KOPT-K1 (cell line): ENCODE data around the gene NBEA.

Experiments used
- H3K27ac ChIP-seq: fragments of 200-600 bp; sonication (generic); 2 replicates; pipeline ENCODE4 v1.5.1; 2016; ENCODE audit warnings: antibody characterized with exemption, mild to moderate bottlenecking, low read depth, low read length; ENCODE audit not compliant: poor library complexity, severe bottlenecking
- H3K36me3 ChIP-seq: fragments of 200-600 bp; sonication (generic); 2 replicates; pipeline ENCODE4 v1.5.1; 2017; ENCODE audit warnings: antibody characterized with exemption, mild to moderate bottlenecking, low read length, moderate library complexity; ENCODE audit not compliant: insufficient read depth
- H3K9me3 ChIP-seq: fragments of 200-600 bp; sonication (generic); 2 replicates; pipeline ENCODE4 v1.5.1; 2017; ENCODE audit warnings: antibody characterized with exemption, low read length, mild to moderate bottlenecking; ENCODE audit not compliant: insufficient read depth, poor library complexity, severe bottlenecking

NBEA gene

DNA sequence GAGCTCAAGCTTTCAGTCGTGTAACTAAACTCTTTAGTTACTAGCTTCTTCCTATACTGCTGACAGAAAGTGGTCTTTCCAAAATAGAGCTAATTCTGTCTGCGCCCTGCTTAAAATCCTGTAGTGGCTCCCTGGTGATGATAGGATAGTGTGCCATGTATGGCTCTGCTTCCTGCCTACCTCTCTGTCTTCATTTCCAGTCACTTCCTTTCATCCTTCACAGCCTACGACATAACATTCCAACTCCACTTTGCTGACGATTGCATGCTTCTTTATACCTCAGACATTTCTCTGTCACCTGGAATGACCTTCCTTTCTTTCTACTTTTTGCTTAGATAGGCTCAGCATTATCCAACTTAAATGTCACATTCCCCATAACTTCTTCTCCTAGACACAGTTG, 343.6 kb downstream of the NBEA start:
- no peak overlapping the region for H3K27ac ChIP-seq
- no peaks in the 10 kb centered on the region for H3K36me3 ChIP-seq
- no peaks in the 10 kb centered on the region for H3K9me3 ChIP-seq

GRCh38 chr13:35292329-35292728, 350.3 kb downstream of the NBEA start:
- Histone ChIP-seq H3K9me3 (no peaks in the 10 kb centered on the region), H3K27ac (no peak overlapping the region), H3K36me3 (no peaks in the 10 kb centered on the region)

- Histone ChIP-seq H3K27ac (no peak overlapping the region), H3K9me3 (no peaks in the 10 kb centered on the region), H3K36me3 (no peaks in the 10 kb centered on the region)
These were observed 351.6 kb downstream of the NBEA start for GRCh38 chr13:35293579-35294226.

GRCh38 chr13:35309706-35310105, 367.6 kb downstream of the NBEA start:
- Histone ChIP-seq H3K36me3 (no peaks in the 10 kb centered on the region), H3K27ac (no peak overlapping the region)

DNA sequence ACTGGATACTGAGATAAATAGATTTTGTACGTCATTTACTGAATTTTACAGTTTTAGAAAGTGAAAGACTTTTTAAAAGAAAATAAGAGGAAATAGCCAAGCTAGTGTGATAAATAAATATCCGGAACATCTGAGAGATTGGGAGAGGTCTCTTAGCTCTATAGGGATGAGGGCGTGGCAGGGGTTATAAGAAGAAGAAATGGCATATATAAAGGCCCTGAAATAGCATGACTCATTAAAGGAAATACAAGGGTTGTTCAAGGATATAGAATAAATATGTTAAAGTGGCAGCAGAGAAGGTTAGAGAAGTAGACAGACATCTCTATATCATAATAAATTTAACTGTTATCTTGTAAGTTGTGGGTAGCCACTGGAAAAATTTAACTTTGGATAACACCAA, 390.1 kb downstream of the NBEA start:
- no peaks in the 10 kb centered on the region for H3K9me3 ChIP-seq
- no peaks in the 10 kb centered on the region for H3K36me3 ChIP-seq
- H3K27ac ChIP-seq = no peak overlapping the region

More at GRCh38 chr13:35309706-35310105, 367.6 kb downstream of the NBEA start:
- no peaks in the 10 kb centered on the region for H3K9me3 ChIP-seq

- no peaks in the 10 kb centered on the region for H3K9me3 ChIP-seq
- no peaks in the 10 kb centered on the region for H3K36me3 ChIP-seq
These were observed 391.1 kb downstream of the NBEA start for GRCh38 chr13:35333157-35333556.

DNA sequence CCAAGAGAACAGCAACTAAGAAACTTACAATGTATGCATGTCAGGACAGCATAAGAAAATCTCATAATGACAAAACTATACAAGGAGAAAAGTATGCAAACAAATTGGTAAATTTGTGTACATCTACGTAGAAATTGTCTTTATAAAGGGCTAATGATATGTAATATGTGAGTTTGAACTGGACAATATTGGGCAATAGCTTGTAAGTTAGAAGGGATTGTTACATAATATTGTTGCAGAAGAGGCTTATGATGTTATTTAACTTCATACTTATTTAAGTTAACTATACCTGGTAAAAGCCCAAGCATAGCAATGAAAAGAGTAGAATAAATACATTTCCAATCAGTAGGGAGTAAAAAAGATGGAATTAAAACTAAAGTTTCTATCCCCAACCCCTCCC, 400.4 kb downstream of the NBEA start:
- Histone ChIP-seq H3K36me3 (no peaks in the 10 kb centered on the region), H3K27ac (no peak overlapping the region), H3K9me3 (no peaks in the 10 kb centered on the region)

More at GRCh38 chr13:35333157-35333556, 391.1 kb downstream of the NBEA start:
- no peak overlapping the region for H3K27ac ChIP-seq

DNA sequence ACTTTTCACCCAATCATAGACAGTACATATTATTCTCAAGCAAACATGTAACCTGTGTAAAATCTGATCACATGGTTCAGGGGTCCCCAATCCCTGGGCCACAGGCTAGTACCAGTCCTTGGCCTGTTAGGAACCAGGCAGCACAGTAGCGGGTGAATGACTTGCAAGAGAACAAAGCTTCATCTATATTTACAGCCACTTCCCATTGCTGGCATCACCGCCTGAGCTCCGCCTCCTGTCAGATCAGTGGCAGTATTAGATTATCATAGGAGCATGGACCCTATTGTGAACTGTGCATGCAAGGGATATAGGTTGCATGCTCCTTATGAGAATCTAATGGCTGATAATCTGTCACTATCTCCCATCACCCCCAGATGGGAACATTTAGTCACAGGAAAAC, 401.3 kb downstream of the NBEA start:
- no peaks in the 10 kb centered on the region for H3K36me3 ChIP-seq
- H3K27ac ChIP-seq = no peak overlapping the region
- no peaks in the 10 kb centered on the region for H3K9me3 ChIP-seq

DNA sequence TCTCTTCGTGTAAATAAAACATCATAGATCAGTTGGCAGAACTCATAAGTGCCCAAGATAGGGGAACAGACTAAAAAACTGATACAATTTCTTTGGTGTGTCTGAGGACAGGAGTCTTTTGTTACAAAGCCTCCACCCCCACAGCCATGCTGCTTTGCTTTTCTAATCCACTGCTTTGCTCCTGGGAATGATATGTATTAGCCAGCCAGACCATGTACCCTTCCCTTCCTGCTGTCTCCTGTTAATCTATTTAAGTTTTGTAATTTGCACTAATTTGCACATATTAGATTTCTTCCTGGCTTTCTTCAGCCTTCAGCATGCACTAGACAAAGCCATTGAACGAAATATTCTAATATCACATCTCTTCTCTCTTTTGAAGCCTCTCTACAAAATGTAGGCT, 403.9 kb downstream of the NBEA start:
- no peaks in the 10 kb centered on the region for H3K9me3 ChIP-seq
- no peak overlapping the region for H3K27ac ChIP-seq
- H3K36me3 ChIP-seq = no peaks in the 10 kb centered on the region

DNA sequence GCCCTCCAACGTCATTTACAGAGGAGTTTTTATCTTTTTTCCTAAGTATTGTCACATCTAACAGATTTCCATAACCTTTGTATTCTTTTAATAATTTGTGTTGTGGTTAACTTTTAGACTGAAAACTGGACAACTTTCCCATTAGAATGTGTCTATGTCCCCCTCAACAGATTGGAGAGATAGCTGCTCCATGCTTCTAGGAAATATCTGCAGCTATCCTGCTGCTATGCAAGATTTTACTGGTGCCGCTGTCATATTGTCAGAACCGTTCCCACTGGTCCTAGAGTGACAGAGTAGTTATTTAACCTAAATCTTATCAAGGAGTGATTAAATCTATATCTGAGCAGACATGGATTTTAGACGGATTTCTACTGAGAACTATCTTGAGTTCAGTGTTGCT, 404.4 kb downstream of the NBEA start:
- H3K27ac ChIP-seq = no peak overlapping the region

DNA sequence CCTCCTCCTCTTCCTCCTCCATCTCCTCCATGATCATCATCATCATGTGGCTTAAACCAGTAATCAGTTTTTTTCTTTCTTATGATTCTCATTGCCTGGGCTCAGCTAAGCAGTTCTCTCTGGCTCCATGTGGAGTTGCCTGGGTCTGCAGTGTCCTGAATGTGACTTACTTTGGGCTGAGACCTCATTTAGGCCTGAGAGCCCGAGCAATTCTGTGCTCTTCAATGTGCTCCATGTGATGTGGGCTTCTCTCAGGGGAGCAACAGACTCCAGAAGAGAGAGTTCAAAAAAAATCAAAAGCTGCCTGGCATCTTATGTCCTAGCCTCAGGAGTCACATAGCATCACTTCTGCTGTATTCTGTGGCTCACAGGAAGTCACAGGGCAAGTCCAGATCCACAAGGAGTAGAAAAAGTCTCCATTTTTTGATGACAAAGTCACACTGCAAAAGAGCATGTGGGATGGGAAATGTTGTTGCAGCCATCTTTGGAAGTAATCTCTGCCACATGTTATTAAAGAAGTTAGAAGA, 405.7 kb downstream of the NBEA start:
- Histone ChIP-seq H3K27ac (no peak overlapping the region), H3K9me3 (no peaks in the 10 kb centered on the region), H3K36me3 (no peaks in the 10 kb centered on the region)

More for the DNA sequence above, 404.4 kb downstream of the NBEA start:
- H3K9me3 ChIP-seq = no peaks in the 10 kb centered on the region
- H3K36me3 ChIP-seq = no peaks in the 10 kb centered on the region

GRCh38 chr13:35349052-35349451, 407.0 kb downstream of the NBEA start:
- H3K9me3 ChIP-seq = no peaks in the 10 kb centered on the region
- H3K27ac ChIP-seq = no peak overlapping the region
- no peaks in the 10 kb centered on the region for H3K36me3 ChIP-seq

DNA sequence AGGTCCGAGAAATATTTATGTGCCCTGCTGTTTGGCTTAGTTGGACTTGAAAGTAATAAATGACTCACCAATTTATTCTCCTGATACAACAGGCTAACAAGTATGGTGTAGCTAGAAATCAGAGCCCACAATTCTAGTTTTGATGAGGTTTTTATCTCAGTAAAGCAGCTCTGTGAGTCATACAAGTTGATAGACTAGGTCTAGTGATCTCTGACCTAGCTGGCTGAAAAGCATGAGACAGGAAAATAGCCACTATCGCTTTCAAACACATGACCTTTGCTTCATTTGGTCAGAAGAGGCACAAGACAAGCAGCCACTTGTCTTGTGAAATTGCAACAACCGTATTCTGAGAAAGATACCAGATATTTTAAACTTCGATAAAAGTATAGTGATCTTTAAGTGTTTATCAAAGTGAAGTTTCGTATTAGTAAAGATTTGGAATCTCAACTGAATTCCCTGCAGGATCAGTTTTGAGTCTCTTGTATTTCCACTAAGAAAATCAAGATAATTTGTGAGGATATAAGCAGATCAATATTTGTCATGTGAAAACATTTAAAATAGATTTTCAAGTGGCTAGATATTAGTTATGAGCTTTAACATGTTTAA, 407.7 kb downstream of the NBEA start:
- H3K36me3 ChIP-seq = no peaks in the 10 kb centered on the region
- H3K9me3 ChIP-seq = no peaks in the 10 kb centered on the region
- no peak overlapping the region for H3K27ac ChIP-seq

GRCh38 chr13:35354285-35354684, 412.2 kb downstream of the NBEA start:
- Histone ChIP-seq H3K27ac (no peak overlapping the region), H3K36me3 (no peaks in the 10 kb centered on the region), H3K9me3 (no peaks in the 10 kb centered on the region)

DNA sequence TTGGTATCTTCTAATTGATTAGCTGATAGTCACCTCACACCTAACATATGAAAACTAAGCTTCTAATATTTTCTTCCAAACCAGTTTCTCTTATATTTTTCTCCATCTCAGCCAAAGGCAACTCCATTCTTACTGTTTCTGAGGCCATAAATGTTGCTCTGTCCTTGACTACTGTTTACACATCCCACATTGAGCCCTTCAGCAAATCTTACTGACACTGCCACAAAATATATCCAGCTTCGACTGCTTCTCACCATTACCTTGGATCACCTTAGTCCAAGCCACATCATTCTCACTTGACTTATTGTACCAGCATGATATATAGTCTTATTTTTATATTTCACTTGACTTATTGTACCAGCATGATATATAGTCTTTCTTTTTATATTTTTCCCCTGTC, 412.8 kb downstream of the NBEA start:
- Histone ChIP-seq H3K9me3 (no peaks in the 10 kb centered on the region), H3K36me3 (no peaks in the 10 kb centered on the region), H3K27ac (no peak overlapping the region)

DNA sequence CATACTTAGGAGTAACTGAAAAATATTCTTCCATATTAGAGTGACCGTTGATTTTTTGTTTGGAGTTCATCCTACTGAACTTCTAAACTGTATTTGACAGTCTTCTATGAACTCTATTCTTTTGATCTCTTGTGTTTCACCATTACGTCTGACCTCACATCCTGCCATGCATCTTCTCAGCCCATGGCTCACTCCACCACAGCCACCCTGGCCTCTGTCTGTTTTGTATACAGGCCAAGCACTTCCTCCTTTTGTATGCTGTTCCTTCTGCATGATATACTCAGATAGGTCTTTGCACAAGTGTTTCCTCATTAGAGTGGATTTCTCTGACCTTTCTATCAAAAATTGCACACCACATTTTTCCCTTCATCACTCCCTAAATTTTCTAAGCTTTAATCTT, 414.5 kb downstream of the NBEA start:
- Histone ChIP-seq H3K36me3 (no peaks in the 10 kb centered on the region), H3K27ac (no peak overlapping the region), H3K9me3 (no peaks in the 10 kb centered on the region)
